Measurements from ENCODE around the gene EIF4A3. TPM values are rescaled to one million over a fixed set of nuclear protein-coding genes. Genes with fewer than 3 reads are reported as not detected.
A peak's percentile ranks its signal among the peaks of the same experiment; 100 is the strongest.

Gene EIF4A3
- polyA plus RNA-seq, 1 donor (not counting 4 experiments of a cell fraction or from before 2014, with no cell fraction given), result 143 TPM

- dilution Hi-C loops (cut with MboI; ENCODE audit: extremely low pct_ligation_motif_present, low sequenced_read_pairs), result no loop called here
- no peak for FAIRE-seq
Observed at GRCh38 chr17:80145076-80146075, 1.6 kb downstream of the EIF4A3 start.

GRCh38 chr17:80142929-80143328 is 4.0 kb downstream of the EIF4A3 start:
- Histone ChIP-seq H3K4me1 (ENCODE audit: control insufficient read depth, extremely low read depth, insufficient read depth, low read length) (peaks cover 16% of the 10 kb centered on the region), H2AFZ (ENCODE audit: control insufficient read depth, low read length) (no peak overlapping the region), H3K9me1 (ENCODE audit: control insufficient read depth, extremely low read depth, insufficient read depth, low read length) (no peaks in the 10 kb centered on the region), H3K79me2 (ENCODE audit: control insufficient read depth, insufficient read depth, low read length) (peaks cover 53% of the 10 kb centered on the region), H4K20me1 (ENCODE audit: control insufficient read depth, extremely low read depth, insufficient read depth, low read length) (peaks cover 16% of the 10 kb centered on the region), H3K4me2 (ENCODE audit: control insufficient read depth, extremely low read depth, insufficient read depth, low read depth, low read length) (no peak overlapping the region), H3K36me3 (ENCODE audit: control insufficient read depth in 2 of 2, extremely low read depth in 1 of 2, insufficient read depth in 2 of 2, low read length in 2 of 2) (peaks cover 29 to 42% of the 10 kb centered on the region in 2 experiments), H3K4me3 (ENCODE audit: control insufficient read depth in 2 of 3, extremely low read depth in 1 of 3, insufficient read depth in 2 of 3, low read depth in 1 of 3, low read length in 3 of 3) (no peak overlapping the region), H3K27ac (ENCODE audit: control insufficient read depth, insufficient read depth, low read length) (no peak overlapping the region), H3K9ac (ENCODE audit: control insufficient read depth, extremely low read depth, insufficient read depth, low read length) (no peak overlapping the region), H3K27me3 (ENCODE audit: control insufficient read depth, extremely low read depth, insufficient read depth, low read length) (no peaks in the 10 kb centered on the region), H3K9me3 (ENCODE audit: control insufficient read depth, low read depth, low read length) (no peaks in the 10 kb centered on the region)
- TF ChIP-seq EZH2 (IDR thresholded peaks at IDR 0.05; ENCODE audit: low read length), result no peak
- no peak for TF ChIP-seq CTCF (optimal IDR thresholded peaks at IDR 0.05 in 1 of 3, IDR thresholded peaks at IDR 0.05 in 1 of 3, conservative IDR thresholded peaks at IDR 0.05 in 1 of 3; ENCODE audit: extremely low read depth in 1 of 3, insufficient read depth in 2 of 3, low read length in 3 of 3)
- no peak for DNase-seq (ENCODE audit: low read depth, low spot score)
- FAIRE-seq, result no peak
- dilution Hi-C loops (cut with MboI; ENCODE audit: extremely low pct_ligation_motif_present, low sequenced_read_pairs), result no loop called here

More at GRCh38 chr17:80145076-80146075, 1.6 kb downstream of the EIF4A3 start:
- Histone ChIP-seq H2AFZ (ENCODE audit: control insufficient read depth, low read length) (no peak overlapping the region), H3K27me3 (ENCODE audit: control insufficient read depth, extremely low read depth, insufficient read depth, low read length) (no peaks in the 10 kb centered on the region), H4K20me1 (ENCODE audit: control insufficient read depth, extremely low read depth, insufficient read depth, low read length) (peaks cover 16% of the 10 kb centered on the region), H3K4me3 (ENCODE audit: control insufficient read depth in 2 of 3, extremely low read depth in 1 of 3, insufficient read depth in 2 of 3, low read depth in 1 of 3, low read length in 3 of 3) (peak overlapping the region; percentile 80 to 93 (median 90)), H3K79me2 (ENCODE audit: control insufficient read depth, insufficient read depth, low read length) (peaks cover 57% of the 10 kb centered on the region), H3K27ac (ENCODE audit: control insufficient read depth, insufficient read depth, low read length) (peak overlapping the region; percentile 82), H3K4me2 (ENCODE audit: control insufficient read depth, extremely low read depth, insufficient read depth, low read depth, low read length) (peak overlapping the region; percentile 99), H3K36me3 (ENCODE audit: control insufficient read depth in 2 of 2, extremely low read depth in 1 of 2, insufficient read depth in 2 of 2, low read length in 2 of 2) (peaks cover 12 to 24% of the 10 kb centered on the region in 2 experiments), H3K9me3 (ENCODE audit: control insufficient read depth, low read depth, low read length) (no peaks in the 10 kb centered on the region), H3K9ac (ENCODE audit: control insufficient read depth, extremely low read depth, insufficient read depth, low read length) (peak overlapping the region; percentile 95), H3K4me1 (ENCODE audit: control insufficient read depth, extremely low read depth, insufficient read depth, low read length) (peaks cover 21% of the 10 kb centered on the region), H3K9me1 (ENCODE audit: control insufficient read depth, extremely low read depth, insufficient read depth, low read length) (no peaks in the 10 kb centered on the region)
- no peak for DNase-seq (ENCODE audit: low read depth, low spot score)
- TF ChIP-seq CTCF (optimal IDR thresholded peaks at IDR 0.05 in 1 of 3, IDR thresholded peaks at IDR 0.05 in 1 of 3, conservative IDR thresholded peaks at IDR 0.05 in 1 of 3; ENCODE audit: extremely low read depth in 1 of 3, insufficient read depth in 2 of 3, low read length in 3 of 3) (no peak), EZH2 (IDR thresholded peaks at IDR 0.05; ENCODE audit: low read length) (no peak)

All from keratinocyte (primary cell).